B cell (primary cell): ENCODE measurements around the gene NPFF. TPM values are rescaled to one million over a fixed set of nuclear protein-coding genes. Genes with fewer than 3 reads are reported as not detected.

ENCODE experiments used
- ATAC-seq: fragments of 200-7000 bp; cut with Tn5 transposase; one replicate; pipeline ENCODE4 v1.10.0; 2021; ENCODE audit warnings: low read depth, mild to moderate bottlenecking, moderate number of reproducible peaks, moderate library complexity
- CTCF ChIA-PET: fragments of 350-600 bp; sonication (Branson Sonifier 250); formaldehyde crosslinking; loops from one replicate; lab custom pipeline; 2021; ENCODE audit warnings: antibody characterized with exemption, inconsistent platforms; lab: Charles Lee
- POLR2A ChIA-PET: fragments of 350-600 bp; sonication (Branson Sonifier 250); formaldehyde crosslinking; loops from one replicate; lab custom pipeline; 2021; ENCODE audit warnings: antibody characterized with exemption; lab: Charles Lee
- DNase-seq: peaks from one replicate; pipeline ENCODE4 v3.0.0; 2013
- H2AFZ ChIP-seq: 2 replicates; pipeline ENCODE4 v1.6.1; 2012; ENCODE audit warnings: mild to moderate bottlenecking, low read depth, low read length; ENCODE audit not compliant: insufficient read depth, poor library complexity, severe bottlenecking
- H3K27ac ChIP-seq, 2 donors: 1 replicate in 1 of 2; 2 replicates in 1 of 2; pipeline ENCODE4 v1.5.1; 2012 to 2013; ENCODE audit warnings: low read length in 2 of 2, mild to moderate bottlenecking in 2 of 2, moderate library complexity in 1 of 2
- H3K27me3 ChIP-seq, 4 experiments: fragments of 200-600 bp in 1 of 4; sonication (generic) in 1 of 4; replicated peaks in 1 of 4; 1 replicate in 2 of 4; 2 replicates in 2 of 4; pipeline versions ENCODE4 v1.6.1 to v1.7.0; 2013 to 2016; ENCODE audit warnings: low read length in 3 of 4, mild to moderate bottlenecking in 2 of 4, mixed read lengths in 1 of 4, moderate library complexity in 1 of 4; ENCODE audit not compliant: insufficient read depth in 4 of 4, control insufficient read depth in 3 of 4; ENCODE audit errors: control extremely low read depth in 1 of 4
- H3K36me3 ChIP-seq, 2 experiments: replicated peaks in 1 of 2; 1 replicate in 1 of 2; 2 replicates in 1 of 2; pipeline versions ENCODE4 v1.6.1 to v1.7.1; 2013; ENCODE audit warnings: low read length in 1 of 2; ENCODE audit not compliant: insufficient read depth in 2 of 2, control insufficient read depth in 1 of 2; ENCODE audit errors: control extremely low read depth in 1 of 2, extremely low read depth in 1 of 2
- H3K4me1 ChIP-seq, 2 donors: fragments of 200-600 bp in 1 of 2; sonication (generic) in 1 of 2; 1 replicate in 1 of 2; 2 replicates in 1 of 2; pipeline versions ENCODE4 v1.5.1 to v1.6.1; 2013 to 2017; ENCODE audit warnings: low read length in 2 of 2; ENCODE audit not compliant: control insufficient read depth in 2 of 2, insufficient read depth in 2 of 2
- H3K4me2 ChIP-seq: replicated peaks from 2 replicates; pipeline ENCODE3; 2012; ENCODE audit warnings: mild to moderate bottlenecking, low read depth, low read length; ENCODE audit not compliant: poor library complexity, severe bottlenecking
- H3K4me3 ChIP-seq, 5 experiments: fragments of 200-600 bp in 1 of 5; sonication (generic) in 1 of 5; 1 replicate in 3 of 5; 2 replicates in 2 of 5; pipeline versions ENCODE4 v1.5.1 to v1.7.0; 2011 to 2016; ENCODE audit warnings: low read length in 4 of 5, mild to moderate bottlenecking in 4 of 5, low read depth in 2 of 5, control low read depth in 1 of 5, moderate library complexity in 1 of 5; ENCODE audit not compliant: insufficient read depth in 1 of 5; ENCODE audit errors: control extremely low read depth in 1 of 5, extremely low read depth in 1 of 5
- H3K79me2 ChIP-seq: fragments of 200-600 bp; sonication (generic); one replicate; pipeline ENCODE4 v1.6.0; 2016; ENCODE audit warnings: low read length; ENCODE audit not compliant: control insufficient read depth, insufficient read depth
- H3K9ac ChIP-seq: fragments of 200-600 bp; sonication (generic); 2 replicates; pipeline ENCODE4 v1.6.1; 2017; ENCODE audit warnings: mild to moderate bottlenecking, low read length, moderate library complexity
- H3K9me3 ChIP-seq, 3 donors: one replicate each; pipeline versions ENCODE4 v1.6.1 to v1.7.1; 2013; ENCODE audit warnings: low read length in 2 of 3; ENCODE audit not compliant: control insufficient read depth in 2 of 3, insufficient read depth in 1 of 3; ENCODE audit errors: control extremely low read depth in 1 of 3
- H4K20me1 ChIP-seq: 2 replicates; pipeline ENCODE4 v1.6.0; 2012; ENCODE audit warnings: mild to moderate bottlenecking, low read length; ENCODE audit not compliant: insufficient read depth, control insufficient read depth, poor library complexity, severe bottlenecking
- H3K27ac Mint-ChIP-seq: one replicate; pipeline ENCODE4 v1.8.0; 2021; ENCODE audit warnings: mixed read lengths
- H3K27me3 Mint-ChIP-seq: one replicate; pipeline ENCODE4 v1.8.0; 2021; ENCODE audit warnings: mixed read lengths
- H3K4me1 Mint-ChIP-seq: one replicate; pipeline ENCODE4 v1.8.0; 2021; ENCODE audit warnings: mixed read lengths
- H3K4me3 Mint-ChIP-seq: one replicate; pipeline ENCODE4 v1.8.0; 2021; ENCODE audit warnings: mixed read lengths
- H3K9me3 Mint-ChIP-seq: one replicate; pipeline ENCODE4 v1.8.0; 2022; ENCODE audit warnings: mixed read lengths; ENCODE audit not compliant: insufficient read depth
- CTCF ChIP-seq: fragments of 200-600 bp; IDR thresholded peaks from one replicate; pipeline ENCODE4 v1.8.0; 2022; ENCODE audit warnings: antibody characterized with exemption, mild to moderate bottlenecking
- EZH2 ChIP-seq: IDR thresholded peaks from 2 replicates; pipeline ENCODE4 v1.6.1; 2012; ENCODE audit warnings: borderline replicate concordance, low read depth, mild to moderate bottlenecking, moderate library complexity, low read length; ENCODE audit not compliant: insufficient read depth, poor library complexity, severe bottlenecking
- WGBS: methylation state at CpG from one replicate; pipeline ENCODE4 v1.1.5; 2013; ENCODE audit warnings: missing lambda C conversion rate; ENCODE audit not compliant: insufficient coverage; 5-methylcytosine and 5-hydroxymethylcytosine counted together
- intact Hi-C: fragments of 100-400 bp; cut with micrococcal nuclease; formaldehyde crosslinking; loops from one replicate; pipeline ENCODE4 v1.10.0; 2022
- polyA plus RNA-seq: library from polyadenylated mRNA; depleted of rRNA; stranded (reverse); fragments of >200 nt; gene quantifications from 2 replicates; pipeline ENCODE4 v1.2.3, GENCODE V29; 2012
- total RNA-seq, 2 donors: library from RNA; stranded (reverse); fragments of 120-200 nt in 1 of 2; gene quantifications; 1 replicate in 1 of 2; 2 replicates in 1 of 2; pipeline versions ENCODE4 v1.2.3 to v1.2.4, GENCODE V29; 2013 to 2022

Gene NPFF
- total and polyA plus RNA-seq, 2 donors (not counting 1 experiment from before 2014, with no cell fraction given): 0.34 TPM; not detected in 1

- Mint-ChIP-seq H3K27ac (no peak overlapping the region), H3K9me3 (no peaks in the 10 kb centered on the region), H3K27me3 (no peaks in the 10 kb centered on the region), H3K4me3 (no peak overlapping the region), H3K4me1 (peaks cover 33% of the 10 kb centered on the region)
- intact Hi-C loops: no loop called here
- Histone ChIP-seq H3K4me2 (no peak overlapping the region), H4K20me1 (no peaks in the 10 kb centered on the region), H3K79me2 (peaks cover 21% of the 10 kb centered on the region), H3K36me3 (peaks cover 0 to 29% of the 10 kb centered on the region in 2 experiments), H3K4me3 (no peak overlapping the region), H3K9me3 (peaks cover 0 to 6% (median 0%) of the 10 kb centered on the region in 3 donors), H3K27ac (no peak overlapping the region), H3K27me3 (no peaks in the 10 kb centered on the region), H3K9ac (no peak overlapping the region), H2AFZ (no peak overlapping the region), H3K4me1 (peaks cover 22 to 27% of the 10 kb centered on the region in 2 donors)
- DNase-seq (no peak), ATAC-seq (no peak)
- CTCF ChIA-PET: interaction anchor here (1.0 to 1.4 kb wide), 2 partner anchors 30 to 83 kb away, joined by 3 to 4 read pairs; no protein-coding TSS in a partner anchor
- TF ChIP-seq EZH2 (no peak), CTCF (no peak)
- POLR2A ChIA-PET: interaction anchor here (1.8 kb wide), 1 partner anchor 54 kb away, joined by 3 read pairs; no protein-coding TSS in a partner anchor
- WGBS: 95% methylated on average over 10 of the region's 14 CpGs
Measured at GRCh38 chr12:53504004-53504920, 3.0 kb downstream of the NPFF start.
